ENCODE data around the gene EXOSC7. TPM values are rescaled to one million over a fixed set of nuclear protein-coding genes. Genes with fewer than 3 reads are reported as not detected.

EXOSC7 gene
- total and polyA plus RNA-seq, 9 of the 15 experiments (the other 6 are each of a cell fraction or from before 2014, with no cell fraction given) = 88.5 to 237 (median 112) TPM

- no peak for TF ChIP-seq HEY1 (CRISPR knock-in tag; IDR thresholded peaks at IDR 0.05; ENCODE audit: borderline replicate concordance)
- TF ChIP-seq NR2F6 (CRISPR knock-in tag; IDR thresholded peaks at IDR 0.05) = no peak
- TF ChIP-seq, protein P1, sequence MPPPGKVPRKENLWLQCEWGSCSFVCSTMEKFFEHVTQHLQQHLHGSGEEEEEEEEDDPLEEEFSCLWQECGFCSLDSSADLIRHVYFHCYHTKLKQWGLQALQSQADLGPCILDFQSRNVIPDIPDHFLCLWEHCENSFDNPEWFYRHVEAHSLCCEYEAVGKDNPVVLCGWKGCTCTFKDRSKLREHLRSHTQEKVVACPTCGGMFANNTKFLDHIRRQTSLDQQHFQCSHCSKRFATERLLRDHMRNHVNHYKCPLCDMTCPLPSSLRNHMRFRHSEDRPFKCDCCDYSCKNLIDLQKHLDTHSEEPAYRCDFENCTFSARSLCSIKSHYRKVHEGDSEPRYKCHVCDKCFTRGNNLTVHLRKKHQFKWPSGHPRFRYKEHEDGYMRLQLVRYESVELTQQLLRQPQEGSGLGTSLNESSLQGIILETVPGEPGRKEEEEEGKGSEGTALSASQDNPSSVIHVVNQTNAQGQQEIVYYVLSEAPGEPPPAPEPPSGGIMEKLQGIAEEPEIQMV (tag; conservative IDR thresholded peaks at IDR 0.05; ENCODE audit: low read depth) = no peak
- TF ChIP-seq, protein P2, sequence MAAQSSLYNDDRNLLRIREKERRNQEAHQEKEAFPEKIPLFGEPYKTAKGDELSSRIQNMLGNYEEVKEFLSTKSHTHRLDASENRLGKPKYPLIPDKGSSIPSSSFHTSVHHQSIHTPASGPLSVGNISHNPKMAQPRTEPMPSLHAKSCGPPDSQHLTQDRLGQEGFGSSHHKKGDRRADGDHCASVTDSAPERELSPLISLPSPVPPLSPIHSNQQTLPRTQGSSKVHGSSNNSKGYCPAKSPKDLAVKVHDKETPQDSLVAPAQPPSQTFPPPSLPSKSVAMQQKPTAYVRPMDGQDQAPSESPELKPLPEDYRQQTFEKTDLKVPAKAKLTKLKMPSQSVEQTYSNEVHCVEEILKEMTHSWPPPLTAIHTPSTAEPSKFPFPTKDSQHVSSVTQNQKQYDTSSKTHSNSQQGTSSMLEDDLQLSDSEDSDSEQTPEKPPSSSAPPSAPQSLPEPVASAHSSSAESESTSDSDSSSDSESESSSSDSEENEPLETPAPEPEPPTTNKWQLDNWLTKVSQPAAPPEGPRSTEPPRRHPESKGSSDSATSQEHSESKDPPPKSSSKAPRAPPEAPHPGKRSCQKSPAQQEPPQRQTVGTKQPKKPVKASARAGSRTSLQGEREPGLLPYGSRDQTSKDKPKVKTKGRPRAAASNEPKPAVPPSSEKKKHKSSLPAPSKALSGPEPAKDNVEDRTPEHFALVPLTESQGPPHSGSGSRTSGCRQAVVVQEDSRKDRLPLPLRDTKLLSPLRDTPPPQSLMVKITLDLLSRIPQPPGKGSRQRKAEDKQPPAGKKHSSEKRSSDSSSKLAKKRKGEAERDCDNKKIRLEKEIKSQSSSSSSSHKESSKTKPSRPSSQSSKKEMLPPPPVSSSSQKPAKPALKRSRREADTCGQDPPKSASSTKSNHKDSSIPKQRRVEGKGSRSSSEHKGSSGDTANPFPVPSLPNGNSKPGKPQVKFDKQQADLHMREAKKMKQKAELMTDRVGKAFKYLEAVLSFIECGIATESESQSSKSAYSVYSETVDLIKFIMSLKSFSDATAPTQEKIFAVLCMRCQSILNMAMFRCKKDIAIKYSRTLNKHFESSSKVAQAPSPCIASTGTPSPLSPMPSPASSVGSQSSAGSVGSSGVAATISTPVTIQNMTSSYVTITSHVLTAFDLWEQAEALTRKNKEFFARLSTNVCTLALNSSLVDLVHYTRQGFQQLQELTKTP (IDR thresholded peaks at IDR 0.05; ENCODE audit: low read depth in 1 of 2, partially characterized antibody in 2 of 2) = no peak
- TF ChIP-seq RCOR1 (IDR thresholded peaks at IDR 0.05; ENCODE audit: borderline replicate concordance in 1 of 2, low read depth in 2 of 2, low read length in 2 of 2) = peak; percentile 11 to 69; a peak in 3 of 4 replicates
- TF ChIP-seq STAT5A (IDR thresholded peaks at IDR 0.05; ENCODE audit: borderline replicate concordance, low read length) = peak; percentile 48; the same call in 1 of the 2 replicates
- TF ChIP-seq GTF2A2 (tag; IDR thresholded peaks at IDR 0.05) = no peak
- TF ChIP-seq SMARCA5 (IDR thresholded peaks at IDR 0.05) = no peak
- TF ChIP-seq POLR2H (tag; IDR thresholded peaks at IDR 0.05; ENCODE audit: low read depth) = no peak
- no peak for TF ChIP-seq HLTF (IDR thresholded peaks at IDR 0.05)
- TF ChIP-seq ZNF232 (CRISPR knock-in tag; IDR thresholded peaks at IDR 0.05) = no peak
- no peak for TF ChIP-seq NR2C2 (CRISPR knock-in tag; IDR thresholded peaks at IDR 0.05)
- TF ChIP-seq NR2C2 (tag; IDR thresholded peaks at IDR 0.05) = no peak
- peak; percentile 33; the same call in 1 of the 2 replicates for TF ChIP-seq PML (IDR thresholded peaks at IDR 0.05; ENCODE audit: low read length)
- no peak for TF ChIP-seq CBX3 (IDR thresholded peaks at IDR 0.05; ENCODE audit: borderline replicate concordance in 1 of 2, low read length in 2 of 2)
- TF ChIP-seq NCOR1 (IDR thresholded peaks at IDR 0.05) = peak; percentile 72
- TF ChIP-seq EP300 (IDR thresholded peaks at IDR 0.05; ENCODE audit: low read length) = peak; percentile 37; the same call in 1 of the 2 replicates
- TF ChIP-seq, protein P3, sequence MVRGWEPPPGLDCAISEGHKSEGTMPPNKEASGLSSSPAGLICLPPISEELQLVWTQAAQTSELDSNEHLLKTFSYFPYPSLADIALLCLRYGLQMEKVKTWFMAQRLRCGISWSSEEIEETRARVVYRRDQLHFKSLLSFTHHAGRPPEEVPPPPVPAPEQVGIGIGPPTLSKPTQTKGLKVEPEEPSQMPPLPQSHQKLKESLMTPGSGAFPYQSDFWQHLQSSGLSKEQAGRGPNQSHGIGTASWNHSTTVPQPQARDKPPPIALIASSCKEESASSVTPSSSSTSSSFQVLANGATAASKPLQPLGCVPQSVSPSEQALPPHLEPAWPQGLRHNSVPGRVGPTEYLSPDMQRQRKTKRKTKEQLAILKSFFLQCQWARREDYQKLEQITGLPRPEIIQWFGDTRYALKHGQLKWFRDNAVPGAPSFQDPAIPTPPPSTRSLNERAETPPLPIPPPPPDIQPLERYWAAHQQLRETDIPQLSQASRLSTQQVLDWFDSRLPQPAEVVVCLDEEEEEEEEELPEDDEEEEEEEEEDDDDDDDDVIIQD (CRISPR knock-in tag; IDR thresholded peaks at IDR 0.05) = no peak
- TF ChIP-seq TAF1 (IDR thresholded peaks at IDR 0.05; ENCODE audit: control insufficient read depth, extremely low read depth, insufficient read depth, low read length, severe bottlenecking) = no peak
- no peak for TF ChIP-seq POLR2AphosphoS2 (IDR thresholded peaks at IDR 0.05; ENCODE audit: low read length)
- TF ChIP-seq SRF (CRISPR knock-in tag; IDR thresholded peaks at IDR 0.05) = no peak
- TF ChIP-seq SMAD4 (CRISPR knock-in tag; conservative IDR thresholded peaks at IDR 0.05) = peak; percentile 85
- TF ChIP-seq ZNF311 (CRISPR knock-in tag; IDR thresholded peaks at IDR 0.05) = no peak
Observed at GRCh38 chr3:44966795-44967278, 9.2 kb upstream of the EXOSC7 start (continued).

Data from K562 (cell line).